K562 (cell line): ENCODE results near the gene ZNF74. TPM values are rescaled to one million over a fixed set of nuclear protein-coding genes. Genes with fewer than 3 reads are reported as not detected.

ENCODE experiments used
- ADNP ChIP-seq: fragments of 200-800 bp; sonication (Bioruptor generic); IDR thresholded peaks from 2 replicates; pipeline ENCODE4 v1.6.1; 2016; ENCODE audit warnings: missing genetic modification characterization, missing compliant biosample characterization
- CBX5 ChIP-seq: IDR thresholded peaks from 2 replicates; pipeline ENCODE4 v1.6.1; 2014; ENCODE audit warnings: low read depth, borderline replicate concordance
- HDAC3 ChIP-seq: fragments of 450-650 bp; IDR thresholded peaks from 2 replicates; pipeline ENCODE4 v1.6.1; 2018; ENCODE audit warnings: borderline replicate concordance, mild to moderate bottlenecking, moderate library complexity; ENCODE audit not compliant: partially characterized antibody
- MAZ ChIP-seq, 2 experiments: fragments of 450-650 bp in 1 of 2; sonication (generic) in 1 of 2; formaldehyde crosslinking; IDR thresholded peaks in 1 of 2; conservative IDR thresholded peaks in 1 of 2; 2 replicates each; pipeline versions ENCODE4 v1.4.0 to v1.5.0; 2020; ENCODE audit warnings: mild to moderate bottlenecking in 1 of 2, missing genetic modification reagents in 1 of 2
- MED1 ChIP-seq: sonication (generic); formaldehyde crosslinking; IDR thresholded peaks from 2 replicates; pipeline ENCODE4 v1.8.1; 2023; ENCODE audit warnings: missing genetic modification reagents, borderline replicate concordance
- MEIS2 ChIP-seq: fragments of 450-650 bp; IDR thresholded peaks from 2 replicates; pipeline ENCODE4 v1.6.1; 2014; ENCODE audit warnings: mild to moderate bottlenecking; ENCODE audit not compliant: partially characterized antibody
- MTA2 ChIP-seq: fragments of 450-650 bp; IDR thresholded peaks from 2 replicates; pipeline ENCODE4 v1.6.1; 2016; ENCODE audit warnings: low read depth
- PHB2 ChIP-seq: fragments of 450-650 bp; IDR thresholded peaks from 2 replicates; pipeline ENCODE4 v1.6.1; 2017; ENCODE audit warnings: low read depth
- POLR2H ChIP-seq: IDR thresholded peaks from 2 replicates; pipeline ENCODE4 v1.6.1; 2016; ENCODE audit warnings: missing genetic modification characterization, low read depth, mild to moderate bottlenecking, control low read depth, missing compliant biosample characterization, moderate library complexity
- SMAD4 ChIP-seq: fragments of 250-450 bp; sonication (Bioruptor Pico); conservative IDR thresholded peaks from 2 replicates; pipeline ENCODE4 v1.8.0; 2021; ENCODE audit warnings: inconsistent platforms, mild to moderate bottlenecking, moderate library complexity
- ZBTB1 ChIP-seq: sonication (generic); formaldehyde crosslinking; IDR thresholded peaks from 2 replicates; pipeline ENCODE4 v1.8.1; 2023; ENCODE audit warnings: missing genetic modification reagents, low read depth, mild to moderate bottlenecking, borderline replicate concordance
- ZNF197 ChIP-seq: fragments of 200-800 bp; sonication (Bioruptor generic); IDR thresholded peaks from 2 replicates; pipeline ENCODE4 v1.6.1; 2016; ENCODE audit warnings: low read depth, missing genetic modification characterization, missing compliant biosample characterization
- ZNF324 ChIP-seq: fragments of 250-450 bp; sonication (Bioruptor Pico); IDR thresholded peaks from 2 replicates; pipeline ENCODE4 v1.4.0; 2020; ENCODE audit warnings: mild to moderate bottlenecking
- ZNF655 ChIP-seq: fragments of 250-450 bp; sonication (Bioruptor Pico); IDR thresholded peaks from 2 replicates; pipeline ENCODE4 v1.5.0; 2021
- ZNF830 ChIP-seq: fragments of 250-450 bp; sonication (Bioruptor Pico); IDR thresholded peaks from 2 replicates; pipeline ENCODE4 v1.5.0; 2021; ENCODE audit warnings: mild to moderate bottlenecking
- polyA plus RNA-seq, 8 experiments: library from polyadenylated mRNA; depleted of rRNA in 4 of 8; stranded (reverse) in 5 of 8; unstranded in 3 of 8; fragments of >200 nt; fragmentation: Nextera tagmentation in 2 of 8; fragmentation: Illumina TruSeq in 1 of 8; extraction: Ambion mirVana in 2 of 8; extraction: Trizol in 1 of 8; gene quantifications; 2 replicates each; pipeline versions ENCODE4 v1.2.1 to v1.2.3, GENCODE V29; 2011 to 2014; ENCODE audit warnings: inconsistent platforms in 1 of 8, missing spikeins in 1 of 8
- total RNA-seq, 7 experiments: library from RNA; depleted of rRNA in 6 of 7; stranded (reverse); fragments of >200 nt in 6 of 7; fragmentation: Illumina TruSeq in 2 of 7; extraction: Trizol in 2 of 7; gene quantifications; 2 replicates each; pipeline versions ENCODE4 v1.2.1 to v1.2.3, GENCODE V29; 2011 to 2021; ENCODE audit warnings: low replicate concordance in 1 of 7
- TF ChIP-seq, protein P1 (sequence below): sonication (generic); formaldehyde crosslinking; IDR thresholded peaks from 2 replicates; pipeline ENCODE4 v1.8.1; 2023; ENCODE audit warnings: mild to moderate bottlenecking, missing genetic modification reagents, moderate library complexity
- TF ChIP-seq, protein P2 (sequence below): fragments of 250-450 bp; sonication (Bioruptor Pico); IDR thresholded peaks from 2 replicates; pipeline ENCODE4 v1.4.0; 2020; ENCODE audit warnings: mild to moderate bottlenecking, moderate library complexity, borderline replicate concordance
- TF ChIP-seq, protein P3 (sequence below): IDR thresholded peaks from 2 replicates; pipeline ENCODE4 v1.6.1; 2011; ENCODE audit not compliant: insufficient read length; ENCODE audit errors: extremely low read depth

ZNF74 gene
- total and polyA plus RNA-seq, 9 of the 15 experiments (the other 6 are each of a cell fraction or from before 2014, with no cell fraction given) = 2.4 to 53.5 (median 31.5) TPM

GRCh38 chr22:20423008-20423905 is 29.3 kb downstream of the ZNF74 start (continued):
- TF ChIP-seq ZBTB1 (CRISPR knock-in tag) = no peak
- TF ChIP-seq ZNF324 (CRISPR knock-in tag) = no peak
- TF ChIP-seq MAZ (CRISPR knock-in tag; conservative IDR thresholded peaks at IDR 0.05 in 1 of 2, IDR thresholded peaks at IDR 0.05 in 1 of 2) = 0 out of 4 replicates have a peak, but pooled peaks of 1 of the 2 experiments have one; percentile 17
- TF ChIP-seq, protein P1, sequence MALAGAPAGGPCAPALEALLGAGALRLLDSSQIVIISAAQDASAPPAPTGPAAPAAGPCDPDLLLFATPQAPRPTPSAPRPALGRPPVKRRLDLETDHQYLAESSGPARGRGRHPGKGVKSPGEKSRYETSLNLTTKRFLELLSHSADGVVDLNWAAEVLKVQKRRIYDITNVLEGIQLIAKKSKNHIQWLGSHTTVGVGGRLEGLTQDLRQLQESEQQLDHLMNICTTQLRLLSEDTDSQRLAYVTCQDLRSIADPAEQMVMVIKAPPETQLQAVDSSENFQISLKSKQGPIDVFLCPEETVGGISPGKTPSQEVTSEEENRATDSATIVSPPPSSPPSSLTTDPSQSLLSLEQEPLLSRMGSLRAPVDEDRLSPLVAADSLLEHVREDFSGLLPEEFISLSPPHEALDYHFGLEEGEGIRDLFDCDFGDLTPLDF = peak; percentile 7; the same call in 1 of the 2 replicates
- TF ChIP-seq, protein P2, sequence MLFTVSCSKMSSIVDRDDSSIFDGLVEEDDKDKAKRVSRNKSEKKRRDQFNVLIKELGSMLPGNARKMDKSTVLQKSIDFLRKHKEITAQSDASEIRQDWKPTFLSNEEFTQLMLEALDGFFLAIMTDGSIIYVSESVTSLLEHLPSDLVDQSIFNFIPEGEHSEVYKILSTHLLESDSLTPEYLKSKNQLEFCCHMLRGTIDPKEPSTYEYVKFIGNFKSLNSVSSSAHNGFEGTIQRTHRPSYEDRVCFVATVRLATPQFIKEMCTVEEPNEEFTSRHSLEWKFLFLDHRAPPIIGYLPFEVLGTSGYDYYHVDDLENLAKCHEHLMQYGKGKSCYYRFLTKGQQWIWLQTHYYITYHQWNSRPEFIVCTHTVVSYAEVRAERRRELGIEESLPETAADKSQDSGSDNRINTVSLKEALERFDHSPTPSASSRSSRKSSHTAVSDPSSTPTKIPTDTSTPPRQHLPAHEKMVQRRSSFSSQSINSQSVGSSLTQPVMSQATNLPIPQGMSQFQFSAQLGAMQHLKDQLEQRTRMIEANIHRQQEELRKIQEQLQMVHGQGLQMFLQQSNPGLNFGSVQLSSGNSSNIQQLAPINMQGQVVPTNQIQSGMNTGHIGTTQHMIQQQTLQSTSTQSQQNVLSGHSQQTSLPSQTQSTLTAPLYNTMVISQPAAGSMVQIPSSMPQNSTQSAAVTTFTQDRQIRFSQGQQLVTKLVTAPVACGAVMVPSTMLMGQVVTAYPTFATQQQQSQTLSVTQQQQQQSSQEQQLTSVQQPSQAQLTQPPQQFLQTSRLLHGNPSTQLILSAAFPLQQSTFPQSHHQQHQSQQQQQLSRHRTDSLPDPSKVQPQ (CRISPR knock-in tag) = no peak
- no peak for TF ChIP-seq ZNF830 (CRISPR knock-in tag)
- no peak for TF ChIP-seq ZNF655 (CRISPR knock-in tag)
- TF ChIP-seq MTA2 = no peak
- no peak for TF ChIP-seq POLR2H
- TF ChIP-seq CBX5 = no peak
- no peak for TF ChIP-seq MED1 (CRISPR knock-in tag)
- no peak for TF ChIP-seq PHB2
- TF ChIP-seq MEIS2 = no peak
- no peak for TF ChIP-seq HDAC3
- TF ChIP-seq ZNF197 = no peak
- no peak for TF ChIP-seq SMAD4 (CRISPR knock-in tag)
- TF ChIP-seq, protein P3, sequence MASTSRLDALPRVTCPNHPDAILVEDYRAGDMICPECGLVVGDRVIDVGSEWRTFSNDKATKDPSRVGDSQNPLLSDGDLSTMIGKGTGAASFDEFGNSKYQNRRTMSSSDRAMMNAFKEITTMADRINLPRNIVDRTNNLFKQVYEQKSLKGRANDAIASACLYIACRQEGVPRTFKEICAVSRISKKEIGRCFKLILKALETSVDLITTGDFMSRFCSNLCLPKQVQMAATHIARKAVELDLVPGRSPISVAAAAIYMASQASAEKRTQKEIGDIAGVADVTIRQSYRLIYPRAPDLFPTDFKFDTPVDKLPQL = no peak
- no peak for TF ChIP-seq ADNP
